ENCODE results near the gene SMIM38.

SMIM38 gene

GRCh38 chr11:69180726-69181125 is 25.0 kb downstream of the SMIM38 start:
- no peak for DNase-seq (ENCODE audit: low read depth in 2 of 2)

GRCh38 chr11:69183613-69184012 is 27.9 kb downstream of the SMIM38 start:
- no peak for DNase-seq (ENCODE audit: low read depth in 2 of 2)

DNA sequence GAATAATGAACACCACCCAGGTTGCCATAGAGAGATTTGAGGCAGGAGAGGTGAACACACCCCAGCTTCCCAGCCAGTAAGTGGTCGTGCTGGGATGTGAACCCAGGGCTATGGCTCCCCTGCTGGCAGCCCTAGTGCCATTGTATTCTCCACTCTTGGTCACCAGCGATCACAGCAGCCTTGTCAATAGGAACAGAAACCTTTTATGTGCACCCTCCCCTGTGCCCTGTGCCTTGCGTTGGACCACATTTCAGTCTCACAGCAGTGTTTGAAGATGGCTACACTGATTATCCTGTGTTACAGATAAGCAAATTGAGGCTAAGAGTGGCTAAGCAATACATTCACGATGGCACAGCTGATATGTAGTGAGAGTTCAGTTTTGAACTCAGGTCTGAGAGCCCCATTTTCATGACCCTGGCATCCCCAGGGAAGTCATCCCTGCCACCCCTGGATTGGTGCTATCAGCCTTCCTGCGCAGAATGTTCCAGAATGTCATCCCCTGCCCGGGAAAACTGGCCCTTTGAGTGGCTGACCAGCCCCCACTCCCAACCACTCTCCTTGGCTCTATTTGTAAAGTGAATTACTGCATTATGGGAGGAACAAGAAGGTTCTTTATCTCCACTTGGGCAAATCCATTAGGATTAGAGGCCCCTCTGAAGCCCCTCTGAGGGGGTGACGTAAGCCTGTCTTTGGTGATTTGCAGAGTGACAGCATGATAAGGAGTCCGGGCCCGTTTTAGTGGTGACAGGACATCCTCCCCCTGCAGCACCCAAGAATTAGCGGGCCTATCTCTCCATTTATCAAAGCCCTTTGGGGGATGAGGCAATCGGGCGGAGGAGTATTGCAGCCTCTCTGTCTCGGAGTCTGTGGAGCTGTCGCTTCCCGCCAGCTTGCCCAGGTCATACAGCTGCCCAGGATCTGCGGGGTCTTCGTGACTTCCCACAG is 30.9 kb downstream of the SMIM38 start:
- DNase-seq (ENCODE audit: low read depth in 2 of 2): no peak

DNA sequence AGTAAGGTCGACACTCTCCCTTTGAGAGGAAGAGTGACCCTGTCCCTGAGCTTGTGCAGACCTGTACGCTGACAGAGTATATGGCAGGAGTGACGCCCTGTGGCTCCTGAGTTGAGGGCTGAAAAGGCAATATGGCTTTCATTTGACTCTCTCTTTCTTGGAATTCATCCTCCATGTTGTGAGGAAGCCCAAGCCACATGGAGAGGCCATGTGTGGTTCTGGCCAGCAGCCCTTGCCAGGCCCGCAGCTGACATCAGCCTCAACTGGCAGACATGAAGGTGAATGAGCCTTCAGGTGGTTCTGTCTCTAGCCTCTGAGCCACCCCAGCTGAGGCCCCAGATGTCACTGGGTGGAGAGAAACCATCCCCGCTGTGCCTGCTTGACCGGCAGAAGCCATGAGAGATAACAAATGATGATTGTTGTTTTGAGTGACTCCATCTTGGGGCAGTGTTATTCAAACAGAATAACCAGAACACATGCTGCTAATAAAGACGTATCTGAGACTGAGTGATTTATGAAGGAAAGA is 31.9 kb downstream of the SMIM38 start:
- DNase-seq (ENCODE audit: low read depth in 2 of 2): no peak

GRCh38 chr11:69189059-69189458 is 33.3 kb downstream of the SMIM38 start:
- no peak for DNase-seq (ENCODE audit: low read depth in 2 of 2)

DNA sequence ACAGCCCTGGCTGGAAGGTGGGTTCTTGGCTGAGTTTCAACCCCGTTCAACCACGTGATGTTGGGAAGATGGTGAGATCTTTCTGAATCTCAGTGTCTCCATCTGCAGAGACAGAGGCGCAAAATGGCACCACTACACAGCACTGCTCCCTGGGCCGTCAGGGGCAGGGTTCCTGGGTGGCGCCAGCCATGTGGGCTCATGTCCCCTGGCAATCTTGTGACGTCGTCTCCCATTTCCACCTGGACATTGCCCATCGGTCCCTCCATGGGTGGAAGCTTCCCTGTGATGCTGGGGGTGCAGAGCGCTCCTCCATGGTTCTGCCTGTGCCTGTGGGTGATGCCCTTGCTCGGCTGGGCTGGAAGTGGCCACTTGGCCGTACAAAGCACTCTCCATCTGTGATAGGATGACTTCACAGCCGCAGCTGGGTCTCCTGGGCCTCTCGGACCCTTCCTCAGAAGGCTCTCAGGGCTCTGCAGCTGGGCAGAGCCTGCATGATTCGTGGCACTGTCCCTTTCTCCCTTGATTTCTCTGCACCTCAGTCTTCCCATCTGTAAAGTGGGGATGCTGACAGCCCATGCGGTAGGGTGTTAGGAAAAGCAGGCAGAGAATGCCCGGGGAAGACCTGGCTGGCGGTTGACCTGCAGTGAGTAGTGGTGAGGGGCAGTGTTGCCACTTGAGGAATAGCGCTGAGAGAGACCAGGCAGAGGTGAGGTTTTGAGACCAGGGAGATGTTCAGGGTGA is 35.2 kb downstream of the SMIM38 start:
- DNase-seq (ENCODE audit: low read depth in 2 of 2): no peak

GRCh38 chr11:69192301-69192721 is 36.6 kb downstream of the SMIM38 start:
- DNase-seq (ENCODE audit: low read depth in 2 of 2): no peak

GRCh38 chr11:69193151-69193550 is 37.4 kb downstream of the SMIM38 start:
- no peak for DNase-seq (ENCODE audit: low read depth in 2 of 2)

DNA sequence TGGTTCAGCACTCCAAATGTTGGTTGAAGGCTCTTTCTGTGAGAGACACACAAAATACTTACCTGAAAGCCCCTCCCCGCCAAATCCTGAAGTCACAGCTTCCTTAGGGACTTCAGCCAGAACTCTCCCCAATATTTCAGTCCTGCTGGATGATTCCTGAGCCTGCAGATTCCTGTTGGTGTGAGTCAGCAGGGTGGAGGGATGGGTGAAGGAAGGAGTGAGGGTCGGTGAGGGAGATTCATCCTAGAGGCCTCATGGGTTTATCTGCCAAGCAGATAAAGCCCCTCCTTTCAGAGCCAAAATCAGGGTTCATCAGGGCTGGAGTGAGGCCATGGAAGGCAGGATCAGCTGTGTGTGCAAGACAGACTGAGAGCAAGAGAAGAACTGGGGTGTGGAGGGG is 37.9 kb downstream of the SMIM38 start:
- DNase-seq (ENCODE audit: low read depth in 2 of 2): no peak

DNA sequence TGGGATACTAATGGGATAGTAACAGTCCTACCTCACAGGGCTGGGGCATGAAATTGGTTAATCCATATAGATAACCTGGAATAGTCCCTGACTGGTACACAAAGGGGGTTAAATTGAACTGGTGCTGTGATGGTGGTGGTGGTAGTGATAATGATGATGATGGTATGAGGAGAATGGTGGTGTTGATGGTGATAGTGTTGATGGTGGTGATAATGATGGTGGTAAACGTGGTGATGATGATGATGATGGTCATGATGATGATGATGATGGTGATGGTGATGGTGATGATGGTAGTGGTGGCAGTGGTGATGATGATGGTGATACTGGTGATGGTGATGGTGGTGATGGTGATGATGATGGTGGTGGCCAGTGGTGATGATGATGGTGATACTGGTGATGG is 38.7 kb downstream of the SMIM38 start:
- no peak for DNase-seq (ENCODE audit: low read depth in 2 of 2)

- DNase-seq (ENCODE audit: low read depth in 2 of 2): no peak
Observed at GRCh38 chr11:69194956-69195355, 39.2 kb downstream of the SMIM38 start.

GRCh38 chr11:69195824-69196782 is 40.4 kb downstream of the SMIM38 start:
- DNase-seq (ENCODE audit: low read depth in 2 of 2): no peak

DNA sequence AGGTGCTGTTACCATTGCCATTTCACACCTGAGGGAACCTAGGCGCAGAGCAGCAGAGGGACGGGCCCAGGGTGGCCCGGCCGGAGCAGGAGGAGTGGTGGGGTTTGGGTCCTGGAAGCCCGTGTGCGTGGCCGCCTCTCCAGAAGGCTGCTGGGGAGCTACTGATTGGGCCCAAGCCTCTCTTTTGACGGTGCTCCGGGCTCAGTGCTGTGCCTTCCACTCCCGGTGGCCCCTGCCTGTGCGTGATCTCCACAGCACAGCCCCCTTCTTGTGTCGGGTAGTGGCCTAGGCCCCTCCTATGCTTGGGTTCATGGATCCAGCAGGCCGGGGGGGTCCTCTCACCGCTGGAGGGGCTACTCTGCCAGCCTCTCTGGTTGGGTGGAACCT is 41.0 kb downstream of the SMIM38 start:
- no peak for DNase-seq (ENCODE audit: low read depth in 2 of 2)

- no peak for DNase-seq (ENCODE audit: low read depth in 2 of 2)
Observed at GRCh38 chr11:69198891-69199582, 43.3 kb downstream of the SMIM38 start.

GRCh38 chr11:69199583-69200315 is 44.0 kb downstream of the SMIM38 start:
- no peak for DNase-seq (ENCODE audit: low read depth in 2 of 2)

GRCh38 chr11:69200331-69201065 is 44.8 kb downstream of the SMIM38 start:
- DNase-seq (ENCODE audit: low read depth in 2 of 2): no peak

DNA sequence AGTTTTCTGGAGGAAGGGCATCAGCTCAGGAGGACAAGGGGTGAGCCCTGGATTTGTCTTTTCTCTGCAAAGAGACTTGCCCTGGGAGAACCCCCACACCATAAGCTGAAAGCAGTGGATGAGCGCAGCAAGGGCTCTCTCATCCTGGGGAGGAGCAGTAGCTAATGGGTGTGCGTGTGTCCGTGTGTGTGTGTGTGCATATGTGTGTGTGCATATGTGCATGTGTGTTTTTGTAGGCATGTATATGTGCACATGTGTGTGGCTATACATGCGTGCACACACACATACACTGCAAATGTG is 45.3 kb downstream of the SMIM38 start:
- DNase-seq (ENCODE audit: low read depth in 2 of 2): no peak

DNA sequence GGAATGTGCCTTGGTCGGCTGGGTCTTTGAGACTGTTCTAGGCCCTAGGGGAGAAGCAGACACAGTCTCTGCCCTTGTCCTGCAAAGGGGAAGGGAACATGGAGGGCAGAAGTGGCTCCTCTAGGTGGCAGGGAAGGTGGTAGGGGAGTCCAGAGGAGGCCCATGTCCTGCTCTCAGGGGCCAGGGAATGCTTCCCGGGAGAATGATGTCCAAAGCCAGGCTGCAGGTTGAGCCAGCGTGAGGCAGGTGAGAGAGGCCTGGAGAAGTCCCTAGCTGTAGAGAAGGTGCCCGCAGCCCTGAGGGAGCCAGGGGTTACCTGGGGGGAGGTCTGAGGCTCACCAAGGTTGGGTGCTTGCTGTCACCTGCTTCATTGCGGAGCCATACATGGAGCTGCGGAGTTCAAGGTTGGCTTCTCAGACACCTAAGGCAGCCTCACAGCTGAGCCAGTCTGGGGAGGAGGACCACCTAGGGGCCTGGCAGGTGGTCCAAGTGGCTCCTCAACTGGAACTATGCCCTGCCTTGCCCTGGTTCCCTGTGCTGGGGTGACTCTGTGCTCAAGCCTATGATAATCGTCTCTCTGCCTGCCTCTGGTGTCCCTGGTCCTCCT is 46.1 kb downstream of the SMIM38 start:
- no peak for DNase-seq (ENCODE audit: low read depth in 2 of 2)

- DNase-seq (ENCODE audit: low read depth in 2 of 2): no peak
Observed at GRCh38 chr11:69202511-69203221, 46.9 kb downstream of the SMIM38 start.

Data from activated CD8-positive, alpha-beta memory T cell treated with anti-CD3 and anti-CD28 coated beads for 4 hours (primary cell).